Measurements from ENCODE around the gene ABCB10.
"Not testable (repeated sequence)": the region's sequence is repeated elsewhere in the genome, so short reads cannot be mapped to it uniquely, and the experiment has no call there.

ABCB10 gene

DNA sequence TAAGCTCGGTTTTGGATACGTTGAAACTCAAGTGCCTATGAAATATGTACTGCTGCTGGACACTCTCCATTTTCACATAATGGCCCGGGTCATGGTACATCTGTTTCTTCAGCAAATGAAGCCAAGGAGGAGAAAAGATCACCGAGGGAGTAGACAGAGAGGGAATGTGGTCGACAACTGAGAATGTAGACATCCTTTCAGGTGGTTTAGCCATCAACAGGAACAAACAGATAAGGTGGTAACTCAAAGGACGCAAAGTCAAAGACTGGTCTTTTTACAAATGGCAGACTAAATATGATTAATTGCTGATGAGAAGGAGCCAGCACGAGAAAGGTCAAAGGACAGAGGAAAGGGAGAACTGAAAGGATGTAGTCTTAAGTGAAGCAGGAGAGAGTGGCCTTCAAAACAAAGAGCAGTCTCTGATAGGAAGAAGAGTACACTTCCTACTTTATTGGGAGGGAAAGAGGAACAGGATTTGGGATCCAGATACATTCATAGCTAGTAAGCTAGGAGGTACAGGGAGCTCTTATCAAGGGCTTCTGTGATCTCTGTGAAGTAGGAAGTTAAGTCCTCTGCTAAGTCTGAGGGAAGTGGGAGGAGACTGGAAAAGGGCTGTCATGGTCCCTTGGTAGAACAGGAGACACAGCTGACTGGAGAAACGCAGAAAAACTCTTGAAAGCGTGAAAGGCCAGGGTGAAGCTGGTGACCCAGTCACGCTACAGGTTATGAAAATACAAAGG lies 78.7 kb downstream of the ABCB10 start:
- Histone ChIP-seq H3K9me3 (ENCODE audit: control insufficient read depth in 2 of 2, low read length in 2 of 2) (no peaks in the 10 kb centered on the region), H3K4me1 (ENCODE audit: control insufficient read depth in 2 of 2, insufficient read depth in 2 of 2, low read length in 2 of 2) (peaks cover 0 to 2% of the 10 kb centered on the region in 2 donors), H3K9ac (ENCODE audit: low read depth in 1 of 2, low read length in 2 of 2) (no peak overlapping the region), H3K4me3 (ENCODE audit: low read length in 2 of 2) (no peak overlapping the region), H3K27ac (ENCODE audit: low read depth in 2 of 2, low read length in 2 of 2) (no peak overlapping the region), H3K36me3 (ENCODE audit: control insufficient read depth in 2 of 2, insufficient read depth in 2 of 2, low read length in 2 of 2) (peaks cover 9 to 48% of the 10 kb centered on the region in 2 donors), H3K27me3 (ENCODE audit: control insufficient read depth in 2 of 2, insufficient read depth in 2 of 2, low read length in 2 of 2) (no peaks in the 10 kb centered on the region)

DNA sequence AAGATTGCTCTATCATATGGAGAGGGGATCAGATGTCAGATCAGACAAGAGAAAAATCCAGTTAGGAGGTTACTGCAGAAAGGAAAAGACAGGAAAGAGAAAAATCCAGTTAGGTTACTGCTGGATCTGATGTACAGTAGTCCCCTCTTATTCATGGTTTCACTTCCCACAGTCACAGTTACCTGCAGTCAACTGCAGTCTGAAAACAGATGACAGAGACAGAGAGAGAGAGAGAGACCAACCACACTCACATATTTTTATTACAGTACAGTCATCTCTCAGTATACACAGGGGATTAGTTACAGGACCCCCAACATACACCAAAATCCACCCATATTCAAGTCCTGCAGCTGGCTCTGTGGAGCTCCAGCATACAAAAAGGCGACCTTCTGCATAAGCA lies 79.7 kb downstream of the ABCB10 start:
- Histone ChIP-seq H3K4me1 (ENCODE audit: control insufficient read depth in 2 of 2, insufficient read depth in 2 of 2, low read length in 2 of 2) (peaks cover 0 to 2% of the 10 kb centered on the region in 2 donors), H3K9me3 (ENCODE audit: control insufficient read depth in 2 of 2, low read length in 2 of 2) (no peaks in the 10 kb centered on the region), H3K36me3 (ENCODE audit: control insufficient read depth in 2 of 2, insufficient read depth in 2 of 2, low read length in 2 of 2) (peaks cover 18 to 51% of the 10 kb centered on the region in 2 donors), H3K27ac (ENCODE audit: low read depth in 2 of 2, low read length in 2 of 2) (no peak overlapping the region), H3K4me3 (ENCODE audit: low read length in 2 of 2) (no peak overlapping the region), H3K9ac (ENCODE audit: low read depth in 1 of 2, low read length in 2 of 2) (no peak overlapping the region), H3K27me3 (ENCODE audit: control insufficient read depth in 2 of 2, insufficient read depth in 2 of 2, low read length in 2 of 2) (no peaks in the 10 kb centered on the region)

DNA sequence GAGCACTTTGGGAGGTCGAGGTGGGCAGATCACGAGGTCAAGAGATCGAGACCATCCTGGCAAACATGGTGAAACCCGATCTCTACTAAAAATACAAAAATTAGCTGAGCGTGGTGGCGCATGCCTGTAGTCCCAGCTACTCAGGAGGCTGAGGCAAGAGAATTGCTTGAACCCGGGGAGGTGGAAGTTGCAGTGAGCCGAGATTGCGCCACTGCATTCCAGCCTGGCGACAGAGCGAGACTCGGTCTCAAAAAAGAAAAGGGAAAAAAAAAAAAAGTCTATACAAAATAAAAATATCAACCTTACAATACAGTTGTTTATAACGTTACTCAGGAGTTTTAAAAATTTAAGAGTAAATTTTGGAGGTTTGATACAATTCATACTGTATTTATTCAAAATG lies 82.6 kb downstream of the ABCB10 start:
- not testable (repeated sequence) for H3K4me1 ChIP-seq (ENCODE audit: control insufficient read depth in 2 of 2, insufficient read depth in 2 of 2, low read length in 2 of 2); H3K9ac ChIP-seq (ENCODE audit: low read depth in 1 of 2, low read length in 2 of 2); H3K27ac ChIP-seq (ENCODE audit: low read depth in 2 of 2, low read length in 2 of 2); H3K27me3 ChIP-seq (ENCODE audit: control insufficient read depth in 2 of 2, insufficient read depth in 2 of 2, low read length in 2 of 2); H3K4me3 ChIP-seq (ENCODE audit: low read length in 2 of 2); H3K9me3 ChIP-seq (ENCODE audit: control insufficient read depth in 2 of 2, low read length in 2 of 2)
- H3K36me3 ChIP-seq (ENCODE audit: control insufficient read depth in 2 of 2, insufficient read depth in 2 of 2, low read length in 2 of 2): peaks cover 15 to 36% of the 10 kb centered on the region in 2 donors

DNA sequence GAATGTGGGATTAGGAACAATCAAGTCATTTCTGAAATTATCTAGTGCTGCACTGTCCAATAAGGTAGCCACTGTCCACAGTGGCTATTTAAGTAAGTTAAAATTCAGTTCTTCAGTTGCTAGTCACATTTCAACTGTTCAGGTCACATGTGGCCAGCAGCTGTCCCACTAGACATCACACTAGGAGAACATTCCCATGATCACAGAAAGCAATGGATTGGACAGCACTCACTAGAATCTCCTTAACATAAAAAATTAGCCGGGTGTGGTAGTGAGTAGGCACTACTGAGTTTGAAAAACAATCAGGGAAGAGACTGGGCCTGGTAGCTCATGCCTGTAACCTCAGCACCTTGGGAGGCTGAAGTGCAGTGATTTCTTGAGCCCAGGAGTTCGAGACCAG lies 84.0 kb downstream of the ABCB10 start:
- H3K36me3 ChIP-seq (ENCODE audit: control insufficient read depth in 2 of 2, insufficient read depth in 2 of 2, low read length in 2 of 2): peaks cover 24 to 43% of the 10 kb centered on the region in 2 donors
- H3K27ac ChIP-seq (ENCODE audit: low read depth in 2 of 2, low read length in 2 of 2): no peak overlapping the region
- no peaks in the 10 kb centered on the region for H3K4me1 ChIP-seq (ENCODE audit: control insufficient read depth in 2 of 2, insufficient read depth in 2 of 2, low read length in 2 of 2)
- H3K9ac ChIP-seq (ENCODE audit: low read depth in 1 of 2, low read length in 2 of 2): no peak overlapping the region
- H3K9me3 ChIP-seq (ENCODE audit: control insufficient read depth in 2 of 2, low read length in 2 of 2): no peaks in the 10 kb centered on the region
- H3K4me3 ChIP-seq (ENCODE audit: low read length in 2 of 2): no peak overlapping the region
- no peaks in the 10 kb centered on the region for H3K27me3 ChIP-seq (ENCODE audit: control insufficient read depth in 2 of 2, insufficient read depth in 2 of 2, low read length in 2 of 2)

DNA sequence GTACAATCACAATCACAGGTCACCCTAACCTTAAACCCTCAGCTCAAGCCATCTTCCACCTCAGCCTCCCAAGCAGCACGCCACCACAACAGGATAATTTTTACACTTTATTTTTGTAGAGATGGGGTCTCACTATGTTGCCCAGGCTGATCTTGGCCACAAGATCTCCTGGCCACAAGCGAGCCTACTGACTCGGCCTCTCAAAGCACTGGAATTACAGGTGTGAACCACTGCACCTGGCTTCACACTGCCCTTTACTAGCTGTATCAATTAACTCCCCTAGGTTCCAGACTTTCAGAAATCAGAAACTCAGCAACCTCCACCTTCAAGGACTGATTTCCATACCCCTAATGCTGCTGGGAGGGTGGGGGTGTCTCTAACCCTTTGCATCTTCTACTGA lies 87.3 kb downstream of the ABCB10 start:
- H3K27me3 ChIP-seq (ENCODE audit: control insufficient read depth in 2 of 2, insufficient read depth in 2 of 2, low read length in 2 of 2): no peaks in the 10 kb centered on the region
- peaks cover 41 to 49% of the 10 kb centered on the region in 2 donors for H3K36me3 ChIP-seq (ENCODE audit: control insufficient read depth in 2 of 2, insufficient read depth in 2 of 2, low read length in 2 of 2)
- no peaks in the 10 kb centered on the region for H3K4me1 ChIP-seq (ENCODE audit: control insufficient read depth in 2 of 2, insufficient read depth in 2 of 2, low read length in 2 of 2)
- H3K4me3 ChIP-seq (ENCODE audit: low read length in 2 of 2): no peak overlapping the region
- H3K9ac ChIP-seq (ENCODE audit: low read depth in 1 of 2, low read length in 2 of 2): no peak overlapping the region
- H3K27ac ChIP-seq (ENCODE audit: low read depth in 2 of 2, low read length in 2 of 2): no peak overlapping the region
- H3K9me3 ChIP-seq (ENCODE audit: control insufficient read depth in 2 of 2, low read length in 2 of 2): no peaks in the 10 kb centered on the region

DNA sequence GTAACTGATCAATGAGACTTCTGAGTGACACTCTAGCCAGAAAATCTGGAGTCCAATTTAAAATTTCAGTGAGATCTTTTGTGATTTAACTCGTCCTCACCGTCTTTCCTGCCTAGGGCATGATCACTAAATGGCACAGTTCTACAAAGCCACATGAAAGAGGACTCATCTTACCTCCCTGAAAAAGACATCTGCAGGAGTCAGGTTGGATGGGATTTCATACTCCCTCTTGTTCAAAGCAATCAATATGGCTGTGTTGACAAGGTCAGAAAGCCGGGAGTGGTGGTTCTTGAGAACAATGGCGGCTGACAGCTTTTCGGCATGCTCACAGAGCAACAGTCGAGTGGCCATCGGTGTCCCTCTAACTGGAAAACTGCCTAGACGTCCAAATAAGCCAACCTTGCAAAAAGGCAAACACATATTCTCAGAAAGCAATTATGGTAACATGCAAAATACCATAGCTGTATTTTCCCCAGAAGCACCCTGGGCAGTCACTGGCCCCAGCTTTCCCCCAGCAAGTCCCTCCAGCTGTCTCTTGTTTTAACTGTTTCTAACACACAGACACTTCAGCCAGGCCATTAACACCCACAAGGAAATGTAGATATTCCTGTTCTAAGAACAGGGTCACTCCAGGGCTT lies 88.0 kb downstream of the ABCB10 start:
- peaks cover 40 to 50% of the 10 kb centered on the region in 2 donors for H3K36me3 ChIP-seq (ENCODE audit: control insufficient read depth in 2 of 2, insufficient read depth in 2 of 2, low read length in 2 of 2)
- H3K27me3 ChIP-seq (ENCODE audit: control insufficient read depth in 2 of 2, insufficient read depth in 2 of 2, low read length in 2 of 2): no peaks in the 10 kb centered on the region
- no peaks in the 10 kb centered on the region for H3K4me1 ChIP-seq (ENCODE audit: control insufficient read depth in 2 of 2, insufficient read depth in 2 of 2, low read length in 2 of 2)
- H3K27ac ChIP-seq (ENCODE audit: low read depth in 2 of 2, low read length in 2 of 2): no peak overlapping the region
- no peak overlapping the region for H3K4me3 ChIP-seq (ENCODE audit: low read length in 2 of 2)
- H3K9me3 ChIP-seq (ENCODE audit: control insufficient read depth in 2 of 2, low read length in 2 of 2): no peaks in the 10 kb centered on the region
- no peak overlapping the region for H3K9ac ChIP-seq (ENCODE audit: low read depth in 1 of 2, low read length in 2 of 2)

DNA sequence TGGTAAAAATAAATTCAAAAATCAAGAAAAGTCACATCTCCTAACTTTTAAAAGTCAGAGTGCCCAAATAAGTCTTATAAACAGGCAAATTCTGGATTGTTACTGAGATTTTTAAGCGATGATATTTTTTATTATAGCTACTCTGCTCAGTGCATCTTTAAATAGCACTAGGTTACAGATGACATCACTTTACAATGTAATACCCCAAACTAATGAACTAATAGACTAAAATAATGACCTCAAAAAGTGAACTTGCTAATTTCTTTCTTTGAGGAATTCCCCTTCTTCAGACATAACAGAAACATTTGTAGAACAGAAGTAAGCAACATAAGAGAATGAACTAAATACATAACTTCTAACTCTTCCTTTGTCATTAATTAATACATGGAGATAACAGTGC lies 91.6 kb downstream of the ABCB10 start:
- Histone ChIP-seq H3K27me3 (ENCODE audit: control insufficient read depth in 2 of 2, insufficient read depth in 2 of 2, low read length in 2 of 2) (no peaks in the 10 kb centered on the region), H3K27ac (ENCODE audit: low read depth in 2 of 2, low read length in 2 of 2) (no peak overlapping the region), H3K9me3 (ENCODE audit: control insufficient read depth in 2 of 2, low read length in 2 of 2) (no peaks in the 10 kb centered on the region), H3K4me1 (ENCODE audit: control insufficient read depth in 2 of 2, insufficient read depth in 2 of 2, low read length in 2 of 2) (no peaks in the 10 kb centered on the region), H3K9ac (ENCODE audit: low read depth in 1 of 2, low read length in 2 of 2) (no peak overlapping the region), H3K36me3 (ENCODE audit: control insufficient read depth in 2 of 2, insufficient read depth in 2 of 2, low read length in 2 of 2) (peaks cover 54 to 56% of the 10 kb centered on the region in 2 donors), H3K4me3 (ENCODE audit: low read length in 2 of 2) (no peak overlapping the region)
